ENCODE results near the gene SEMG1.

SEMG1 gene

DNA sequence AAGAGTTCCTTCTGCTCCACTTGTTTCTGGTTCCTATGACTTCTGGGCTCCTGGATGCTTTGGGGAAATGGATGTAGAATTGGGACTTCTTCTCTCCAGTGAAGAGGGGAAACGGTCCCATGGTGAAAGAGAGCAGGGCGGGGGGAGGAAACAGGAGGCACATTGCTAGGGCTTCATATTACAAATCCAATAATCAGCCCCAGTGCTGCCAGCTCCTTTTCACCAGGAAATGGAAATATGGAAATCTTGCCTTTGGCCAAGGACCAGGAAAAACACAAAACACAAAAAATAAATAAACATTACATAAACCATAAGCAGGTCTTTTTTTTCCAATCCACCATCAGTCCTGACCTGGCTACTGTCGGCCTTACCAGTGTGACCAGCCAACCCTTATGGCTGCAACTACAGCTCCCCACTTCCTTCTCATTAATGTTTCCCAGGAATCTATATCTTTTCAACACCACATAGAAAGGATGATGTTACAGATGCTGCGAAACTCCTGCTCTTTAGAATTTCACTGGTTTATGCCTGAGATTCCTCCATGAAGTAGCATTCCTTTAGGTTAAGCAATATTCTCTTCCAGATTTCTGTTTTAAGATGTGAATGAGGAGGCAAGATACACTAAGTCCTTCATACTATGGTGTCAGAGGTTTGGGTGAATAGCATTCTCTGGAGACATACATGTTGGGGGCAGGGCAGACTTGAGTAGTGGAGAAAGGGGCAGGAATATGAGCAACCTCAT lies 30.1 kb upstream of the SEMG1 start:
- no peak overlapping the region for H2AFZ ChIP-seq (ENCODE audit: low read length)
- no peaks in the 10 kb centered on the region for H3K9me2 ChIP-seq (replicated peaks; ENCODE audit: low read depth, low read length)
- no peaks in the 10 kb centered on the region for H3K79me2 ChIP-seq (ENCODE audit: insufficient read depth, low read length)
- no peaks in the 10 kb centered on the region for H3K36me3 ChIP-seq (ENCODE audit: insufficient read depth, low read length)
- no peaks in the 10 kb centered on the region for H3K9me3 ChIP-seq (ENCODE audit: insufficient read depth, low read depth, low read length)
- H4K20me1 ChIP-seq (ENCODE audit: insufficient read depth, low read length, poor library complexity, severe bottlenecking): no peaks in the 10 kb centered on the region
- no peaks in the 10 kb centered on the region for H3F3A ChIP-seq (ENCODE audit: low read depth)
- H3K4me3 ChIP-seq (ENCODE audit: low read length, poor library complexity, severe bottlenecking): no peak overlapping the region
- H3K27me3 ChIP-seq (ENCODE audit: insufficient read depth, low read length, poor library complexity, severe bottlenecking): no peaks in the 10 kb centered on the region
- H3K9ac ChIP-seq (ENCODE audit: low read depth, low read length, poor library complexity, severe bottlenecking): no peak overlapping the region
- H3K4me2 ChIP-seq (ENCODE audit: low read depth, low read length, poor library complexity, severe bottlenecking): no peak overlapping the region
- no peak for TF ChIP-seq EZH2phosphoT487 (IDR thresholded peaks at IDR 0.05; ENCODE audit: borderline replicate concordance)
- TF ChIP-seq, protein P1, sequence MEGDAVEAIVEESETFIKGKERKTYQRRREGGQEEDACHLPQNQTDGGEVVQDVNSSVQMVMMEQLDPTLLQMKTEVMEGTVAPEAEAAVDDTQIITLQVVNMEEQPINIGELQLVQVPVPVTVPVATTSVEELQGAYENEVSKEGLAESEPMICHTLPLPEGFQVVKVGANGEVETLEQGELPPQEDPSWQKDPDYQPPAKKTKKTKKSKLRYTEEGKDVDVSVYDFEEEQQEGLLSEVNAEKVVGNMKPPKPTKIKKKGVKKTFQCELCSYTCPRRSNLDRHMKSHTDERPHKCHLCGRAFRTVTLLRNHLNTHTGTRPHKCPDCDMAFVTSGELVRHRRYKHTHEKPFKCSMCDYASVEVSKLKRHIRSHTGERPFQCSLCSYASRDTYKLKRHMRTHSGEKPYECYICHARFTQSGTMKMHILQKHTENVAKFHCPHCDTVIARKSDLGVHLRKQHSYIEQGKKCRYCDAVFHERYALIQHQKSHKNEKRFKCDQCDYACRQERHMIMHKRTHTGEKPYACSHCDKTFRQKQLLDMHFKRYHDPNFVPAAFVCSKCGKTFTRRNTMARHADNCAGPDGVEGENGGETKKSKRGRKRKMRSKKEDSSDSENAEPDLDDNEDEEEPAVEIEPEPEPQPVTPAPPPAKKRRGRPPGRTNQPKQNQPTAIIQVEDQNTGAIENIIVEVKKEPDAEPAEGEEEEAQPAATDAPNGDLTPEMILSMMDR (conservative IDR thresholded peaks at IDR 0.05; ENCODE audit: low read length): no peak
- no peaks in the 10 kb centered on the region for H3K4me1 ChIP-seq (ENCODE audit: insufficient read depth, low read length, poor library complexity, severe bottlenecking)

DNA sequence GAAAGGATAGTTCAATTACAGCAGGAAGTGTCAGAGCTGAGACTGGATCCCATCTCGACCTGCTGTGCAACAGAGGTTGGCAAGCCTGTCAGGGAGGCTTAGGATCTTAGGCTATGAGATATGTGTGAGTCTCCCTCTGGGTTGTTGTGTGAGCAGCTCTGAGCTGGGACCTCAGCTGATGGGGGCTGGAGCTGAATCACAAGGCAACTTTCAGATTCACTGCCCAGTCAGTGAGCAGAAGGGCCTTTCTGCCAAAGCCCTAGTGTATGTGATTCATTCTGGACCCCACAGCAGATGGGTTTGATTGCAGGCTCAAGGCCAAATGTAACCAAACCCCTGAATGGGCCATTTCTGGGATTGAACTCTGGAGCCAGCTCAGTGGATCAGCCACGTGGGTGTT lies 27.7 kb upstream of the SEMG1 start:
- Histone ChIP-seq H3K9me2 (replicated peaks; ENCODE audit: low read depth, low read length) (no peaks in the 10 kb centered on the region), H3F3A (ENCODE audit: low read depth) (no peaks in the 10 kb centered on the region), H3K36me3 (ENCODE audit: insufficient read depth, low read length) (no peaks in the 10 kb centered on the region), H3K4me3 (ENCODE audit: low read length, poor library complexity, severe bottlenecking) (no peak overlapping the region), H3K9ac (ENCODE audit: low read depth, low read length, poor library complexity, severe bottlenecking) (no peak overlapping the region), H2AFZ (ENCODE audit: low read length) (no peak overlapping the region), H3K79me2 (ENCODE audit: insufficient read depth, low read length) (no peaks in the 10 kb centered on the region), H4K20me1 (ENCODE audit: insufficient read depth, low read length, poor library complexity, severe bottlenecking) (no peaks in the 10 kb centered on the region), H3K4me1 (ENCODE audit: insufficient read depth, low read length, poor library complexity, severe bottlenecking) (no peaks in the 10 kb centered on the region), H3K9me3 (ENCODE audit: insufficient read depth, low read depth, low read length) (no peaks in the 10 kb centered on the region), H3K27me3 (ENCODE audit: insufficient read depth, low read length, poor library complexity, severe bottlenecking) (no peaks in the 10 kb centered on the region), H3K4me2 (ENCODE audit: low read depth, low read length, poor library complexity, severe bottlenecking) (no peak overlapping the region)
- TF ChIP-seq EZH2phosphoT487 (IDR thresholded peaks at IDR 0.05; ENCODE audit: borderline replicate concordance): no peak
- TF ChIP-seq, protein P1 (conservative IDR thresholded peaks at IDR 0.05; ENCODE audit: low read length): no peak

DNA sequence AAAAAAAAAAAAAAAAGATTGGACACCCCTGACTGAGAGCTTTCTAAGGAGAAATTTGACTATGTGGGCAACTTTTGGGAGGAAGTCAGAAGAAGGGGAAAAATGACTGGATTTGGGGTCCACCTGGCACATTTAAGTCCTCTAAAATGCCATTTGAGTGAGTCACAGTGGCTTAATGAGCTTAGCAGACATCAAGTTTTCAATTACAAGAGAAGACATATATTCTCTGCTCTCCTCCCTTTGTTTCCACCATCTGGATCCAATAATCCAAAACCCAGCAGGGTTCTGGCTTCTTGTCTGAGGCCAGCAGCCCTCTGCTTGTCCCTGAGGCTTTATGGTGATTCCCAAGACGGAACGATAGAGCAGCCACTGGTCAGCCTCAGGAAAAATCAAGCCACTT lies 25.2 kb upstream of the SEMG1 start:
- H4K20me1 ChIP-seq (ENCODE audit: insufficient read depth, low read length, poor library complexity, severe bottlenecking): no peaks in the 10 kb centered on the region
- no peaks in the 10 kb centered on the region for H3K9me2 ChIP-seq (replicated peaks; ENCODE audit: low read depth, low read length)
- TF ChIP-seq, protein P1 (conservative IDR thresholded peaks at IDR 0.05; ENCODE audit: low read length): no peak
- TF ChIP-seq EZH2phosphoT487 (IDR thresholded peaks at IDR 0.05; ENCODE audit: borderline replicate concordance): no peak
- no peaks in the 10 kb centered on the region for H3F3A ChIP-seq (ENCODE audit: low read depth)
- H3K4me1 ChIP-seq (ENCODE audit: insufficient read depth, low read length, poor library complexity, severe bottlenecking): no peaks in the 10 kb centered on the region
- H3K79me2 ChIP-seq (ENCODE audit: insufficient read depth, low read length): no peaks in the 10 kb centered on the region
- no peak overlapping the region for H3K4me3 ChIP-seq (ENCODE audit: low read length, poor library complexity, severe bottlenecking)
- no peaks in the 10 kb centered on the region for H3K9me3 ChIP-seq (ENCODE audit: insufficient read depth, low read depth, low read length)
- H2AFZ ChIP-seq (ENCODE audit: low read length): no peak overlapping the region
- no peak overlapping the region for H3K9ac ChIP-seq (ENCODE audit: low read depth, low read length, poor library complexity, severe bottlenecking)
- no peak overlapping the region for H3K4me2 ChIP-seq (ENCODE audit: low read depth, low read length, poor library complexity, severe bottlenecking)
- H3K36me3 ChIP-seq (ENCODE audit: insufficient read depth, low read length): no peaks in the 10 kb centered on the region
- H3K27me3 ChIP-seq (ENCODE audit: insufficient read depth, low read length, poor library complexity, severe bottlenecking): no peaks in the 10 kb centered on the region
